GM10266 (cell line): ENCODE data around the gene WNT9A.

ENCODE experiments used
- DNase-seq: peaks from one replicate; pipeline ENCODE4 v3.0.0; 2012; ENCODE audit errors: extremely low spot score
- CTCF ChIP-seq: IDR thresholded peaks from 2 replicates; pipeline ENCODE4 v1.5.1; 2012; ENCODE audit warnings: mild to moderate bottlenecking, low read depth; ENCODE audit not compliant: control insufficient read depth, insufficient read depth; ENCODE audit errors: missing control alignments

WNT9A gene

GRCh38 chr1:227894831-227895451 lies 52.8 kb downstream of the WNT9A start:
- TF ChIP-seq CTCF = no peak

GRCh38 chr1:227893949-227894721 lies 53.6 kb downstream of the WNT9A start:
- DNase-seq = no peak
- no peak for TF ChIP-seq CTCF

More at GRCh38 chr1:227894831-227895451, 52.8 kb downstream of the WNT9A start:
- DNase-seq = no peak

GRCh38 chr1:227893300-227893948 lies 54.3 kb downstream of the WNT9A start:
- no peak for DNase-seq
- no peak for TF ChIP-seq CTCF

DNA sequence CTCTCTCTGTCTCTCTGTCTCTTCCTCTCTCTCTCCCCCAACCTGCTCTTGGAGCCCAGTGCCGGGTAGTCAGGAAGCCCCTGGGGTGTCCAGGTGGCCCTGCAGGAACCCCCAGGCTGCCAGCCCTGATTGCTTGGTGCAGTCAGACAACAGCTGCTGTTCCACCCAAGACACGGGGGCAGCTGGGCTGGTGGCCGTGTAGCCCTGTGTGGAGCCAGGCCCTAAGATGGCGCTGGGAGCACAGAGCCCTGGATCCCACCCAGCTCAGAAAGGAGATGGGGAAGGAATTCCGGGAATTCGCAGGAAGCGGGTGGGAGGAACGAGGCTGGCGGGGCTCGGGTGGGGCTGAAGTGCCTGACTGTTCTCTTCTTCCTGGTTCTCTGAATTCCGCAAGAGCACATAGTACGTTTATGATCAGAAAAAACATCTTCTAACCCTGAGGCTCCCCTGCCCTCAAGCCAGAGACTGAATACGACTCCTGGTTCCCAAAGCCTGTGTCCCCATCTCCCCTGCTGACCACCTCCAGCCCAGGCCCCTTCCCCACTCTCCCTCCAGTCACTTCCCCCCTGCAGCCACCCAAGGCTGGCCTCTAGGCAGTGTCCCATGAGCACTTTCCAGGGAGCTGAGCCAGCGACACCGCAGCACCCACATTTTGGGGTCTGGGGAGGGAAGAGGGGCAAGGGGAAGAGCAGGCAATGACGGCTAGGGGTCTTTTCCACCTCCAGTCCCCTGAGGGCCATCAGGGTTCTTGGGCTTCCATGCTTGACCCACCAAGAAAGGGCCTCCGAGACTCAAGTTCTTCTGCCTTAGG lies 55.0 kb downstream of the WNT9A start:
- no peak for TF ChIP-seq CTCF
- no peak for DNase-seq

- no peak for TF ChIP-seq CTCF
- DNase-seq = no peak
Observed at GRCh38 chr1:227891955-227892488, 55.7 kb downstream of the WNT9A start.

- no peak for DNase-seq
- no peak for TF ChIP-seq CTCF
Observed at GRCh38 chr1:227891223-227891954, 56.3 kb downstream of the WNT9A start.
